Panc1 (cell line): ENCODE data around the gene GRPR.

Experiments used
- POLR2AphosphoS5 ChIP-seq: IDR thresholded peaks from 2 replicates; pipeline ENCODE4 v1.6.1; 2012; ENCODE audit warnings: mild to moderate bottlenecking, low read depth, low read length, moderate library complexity
- SIN3A ChIP-seq: IDR thresholded peaks from 2 replicates; pipeline ENCODE4 v1.6.1; 2012; ENCODE audit warnings: low read depth, mild to moderate bottlenecking, low read length, moderate library complexity, borderline replicate concordance; ENCODE audit not compliant: insufficient read depth
- TCF7L2 ChIP-seq: IDR thresholded peaks from 2 replicates; pipeline ENCODE4 v1.6.1; 2011; ENCODE audit warnings: mild to moderate bottlenecking, low read depth, low read length, inconsistent platforms
- TF ChIP-seq, protein P1 (sequence below): fragments of 450-650 bp; IDR thresholded peaks from 2 replicates; pipeline ENCODE4 v1.5.1; 2017; ENCODE audit warnings: mild to moderate bottlenecking

DNA sequence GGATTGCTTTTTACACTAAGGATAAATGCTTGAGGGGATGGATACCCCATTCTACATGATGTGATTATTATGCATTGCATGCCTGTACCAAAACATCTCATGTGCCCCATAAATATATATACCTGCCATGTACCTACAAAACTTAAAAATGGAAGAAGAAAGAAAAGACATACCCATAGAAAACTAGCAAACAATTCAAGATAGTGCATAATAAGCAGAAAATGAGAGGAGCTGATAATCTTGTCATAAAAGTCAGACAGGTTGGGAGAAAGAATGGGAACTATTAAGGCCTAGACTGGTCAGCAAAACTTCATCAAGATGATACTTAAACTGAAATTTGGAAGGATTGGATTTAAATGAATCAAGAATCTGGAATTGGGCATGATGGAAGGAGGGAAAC lies 22.3 kb downstream of the GRPR start:
- TF ChIP-seq, protein P1, sequence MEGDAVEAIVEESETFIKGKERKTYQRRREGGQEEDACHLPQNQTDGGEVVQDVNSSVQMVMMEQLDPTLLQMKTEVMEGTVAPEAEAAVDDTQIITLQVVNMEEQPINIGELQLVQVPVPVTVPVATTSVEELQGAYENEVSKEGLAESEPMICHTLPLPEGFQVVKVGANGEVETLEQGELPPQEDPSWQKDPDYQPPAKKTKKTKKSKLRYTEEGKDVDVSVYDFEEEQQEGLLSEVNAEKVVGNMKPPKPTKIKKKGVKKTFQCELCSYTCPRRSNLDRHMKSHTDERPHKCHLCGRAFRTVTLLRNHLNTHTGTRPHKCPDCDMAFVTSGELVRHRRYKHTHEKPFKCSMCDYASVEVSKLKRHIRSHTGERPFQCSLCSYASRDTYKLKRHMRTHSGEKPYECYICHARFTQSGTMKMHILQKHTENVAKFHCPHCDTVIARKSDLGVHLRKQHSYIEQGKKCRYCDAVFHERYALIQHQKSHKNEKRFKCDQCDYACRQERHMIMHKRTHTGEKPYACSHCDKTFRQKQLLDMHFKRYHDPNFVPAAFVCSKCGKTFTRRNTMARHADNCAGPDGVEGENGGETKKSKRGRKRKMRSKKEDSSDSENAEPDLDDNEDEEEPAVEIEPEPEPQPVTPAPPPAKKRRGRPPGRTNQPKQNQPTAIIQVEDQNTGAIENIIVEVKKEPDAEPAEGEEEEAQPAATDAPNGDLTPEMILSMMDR = no peak
- TF ChIP-seq POLR2AphosphoS5 = no peak
- no peak for TF ChIP-seq SIN3A
- no peak for TF ChIP-seq TCF7L2
